Esophagus squamous epithelium (tissue), 4 donors: Measurements from ENCODE around the gene MAN1C1.

Source experiments
- CTCF ChIP-seq, 6 experiments: fragments of 450-650 bp in 4 of 6; fragments of 200-600 bp in 2 of 6; sonication (generic) in 2 of 6; IDR thresholded peaks; one replicate each; pipeline ENCODE4 v1.5.1; 2016 to 2019; ENCODE audit warnings: antibody characterized with exemption in 6 of 6, mild to moderate bottlenecking in 4 of 6, moderate library complexity in 4 of 6
- POLR2A ChIP-seq, 4 donors: fragments of 450-650 bp; IDR thresholded peaks; one replicate each; pipeline ENCODE4 v1.6.1; 2017; ENCODE audit warnings: antibody characterized with exemption in 4 of 4, mild to moderate bottlenecking in 4 of 4, moderate library complexity in 3 of 4

DNA sequence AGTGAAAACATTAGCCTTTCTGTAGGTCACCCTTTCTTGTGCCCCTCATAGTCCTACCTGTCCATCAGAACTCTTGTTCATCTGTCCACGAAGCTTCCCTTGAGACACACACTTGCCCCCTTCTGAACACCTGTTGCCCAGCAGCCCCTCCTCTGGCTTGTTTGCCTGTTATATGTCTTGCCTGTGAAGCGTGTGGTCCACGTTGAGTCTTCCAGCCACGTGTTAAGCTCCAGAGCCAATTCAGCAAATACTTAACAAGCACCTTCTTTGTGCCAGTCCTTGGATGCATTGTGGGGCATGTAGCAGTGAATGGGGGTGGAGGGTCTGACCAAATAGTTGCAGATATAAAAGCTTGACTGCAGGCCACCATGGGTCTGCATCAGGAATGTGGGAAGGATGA, 66.6 kb downstream of the MAN1C1 start:
- TF ChIP-seq CTCF (IDR thresholded peaks at IDR 0.05) (no peak), POLR2A (IDR thresholded peaks at IDR 0.05) (no peak)
